Fibroblast of the aortic adventitia (primary cell): ENCODE data around the gene DCAF4. TPM values are rescaled to one million over a fixed set of nuclear protein-coding genes. Genes with fewer than 3 reads are reported as not detected.

Experiments
- DNase-seq: peaks from one replicate; pipeline ENCODE4 v3.0.0-alpha.2; 2010; ENCODE audit warnings: low read depth
- H3K4me3 ChIP-seq: 2 replicates; pipeline ENCODE4 v1.5.1; 2011; ENCODE audit warnings: low read depth, mild to moderate bottlenecking, control low read depth, low read length, moderate library complexity
- CTCF ChIP-seq: IDR thresholded peaks from 2 replicates; pipeline ENCODE4 v1.5.1; 2011; ENCODE audit warnings: mild to moderate bottlenecking, low read length, control low read depth, inconsistent platforms; ENCODE audit not compliant: insufficient read depth
- total RNA-seq: library from RNA; depleted of rRNA; stranded (reverse); fragments of >200 nt; gene quantifications from 2 replicates; pipeline ENCODE4 v1.2.3, GENCODE V29; 2012; ENCODE audit warnings: low replicate concordance

The DCAF4 gene
- total RNA-seq, 1 donor: 20.6 TPM

GRCh38 chr14:72904218-72904617, 22.0 kb upstream of the DCAF4 start:
- no peak overlapping the region for H3K4me3 ChIP-seq
- no peak for TF ChIP-seq CTCF
- no peak for DNase-seq

- DNase-seq: peak; percentile 90
- H3K4me3 ChIP-seq: no peak overlapping the region
- peak; percentile 95 for TF ChIP-seq CTCF
Measured at GRCh38 chr14:72904840-72905561, 21.3 kb upstream of the DCAF4 start.

GRCh38 chr14:72906316-72906715, 19.9 kb upstream of the DCAF4 start:
- no peak overlapping the region for H3K4me3 ChIP-seq
- TF ChIP-seq CTCF: no peak
- peak; percentile 91 for DNase-seq

- DNase-seq: no peak
- TF ChIP-seq CTCF: no peak
- no peak overlapping the region for H3K4me3 ChIP-seq
Measured at GRCh38 chr14:72906879-72907278, 19.4 kb upstream of the DCAF4 start.

GRCh38 chr14:72907886-72908285, 18.4 kb upstream of the DCAF4 start:
- H3K4me3 ChIP-seq: no peak overlapping the region
- DNase-seq: peak; percentile 46
- no peak for TF ChIP-seq CTCF

GRCh38 chr14:72909163-72909562, 17.1 kb upstream of the DCAF4 start:
- H3K4me3 ChIP-seq: no peak overlapping the region
- DNase-seq: peak; percentile 39
- TF ChIP-seq CTCF: no peak

GRCh38 chr14:72913809-72914208, 12.5 kb upstream of the DCAF4 start:
- H3K4me3 ChIP-seq: no peak overlapping the region
- DNase-seq: no peak
- TF ChIP-seq CTCF: no peak
